Panc1 (cell line): ENCODE results near the gene IGBP1. TPM values are rescaled to one million over a fixed set of nuclear protein-coding genes. Genes with fewer than 3 reads are reported as not detected.

Experiments
- ATAC-seq: fragments of 200-7000 bp; cut with Tn5 transposase; 2 replicates; pipeline ENCODE4 v1.9.1; 2020; ENCODE audit warnings: mild to moderate bottlenecking, moderate library complexity
- BruUV-seq: library from RNA; stranded (reverse); fragments of 400-500 nt; replicated peaks from 2 replicates; lab custom pipeline; 2021; lab: Mats Ljungman, UMichigan
- CTCF ChIA-PET: fragments of 300-600 bp; sonication (Branson Sonifier 250); formaldehyde crosslinking; loops from one replicate; lab custom pipeline; 2022; ENCODE audit warnings: antibody characterized with exemption; lab: Charles Lee
- POLR2A ChIA-PET: fragments of 300-600 bp; sonication (Branson Sonifier 250); formaldehyde crosslinking; loops from one replicate; lab custom pipeline; 2022; ENCODE audit warnings: antibody characterized with exemption; lab: Charles Lee
- DNase-seq: peaks from one replicate; pipeline ENCODE4 v3.0.0-alpha.2; 2010; ENCODE audit warnings: low read depth, low spot score
- H3K27ac ChIP-seq: 2 replicates; pipeline ENCODE4 v1.5.1; 2011; ENCODE audit warnings: mild to moderate bottlenecking, low read length, inconsistent platforms
- H3K27me3 ChIP-seq: fragments of 200-500 bp; sonication (Bioruptor generic); 2 replicates; pipeline ENCODE4 v1.6.0; 2014; ENCODE audit warnings: low read length, inconsistent platforms; ENCODE audit not compliant: control insufficient read depth, insufficient read depth
- H3K36me3 ChIP-seq: fragments of 200-500 bp; sonication (Bioruptor generic); 2 replicates; pipeline ENCODE4 v1.5.1; 2014; ENCODE audit warnings: inconsistent platforms, mild to moderate bottlenecking, low read length, moderate library complexity; ENCODE audit not compliant: control insufficient read depth, insufficient read depth
- H3K4me1 ChIP-seq: 2 replicates; pipeline ENCODE4 v1.5.1; 2011; ENCODE audit warnings: inconsistent platforms, mild to moderate bottlenecking, low read length, moderate library complexity; ENCODE audit not compliant: control insufficient read depth, insufficient read depth
- H3K4me3 ChIP-seq, 2 experiments: 2 replicates each; pipeline ENCODE4 v1.5.1; 2011 to 2012; ENCODE audit warnings: low read depth in 2 of 2, low read length in 2 of 2, mild to moderate bottlenecking in 2 of 2, inconsistent platforms in 1 of 2, moderate library complexity in 1 of 2
- H3K9me3 ChIP-seq: fragments of 200-500 bp; sonication (Bioruptor generic); 2 replicates; pipeline ENCODE4 v1.5.1; 2014; ENCODE audit warnings: low read depth, mild to moderate bottlenecking, inconsistent platforms, low read length, moderate library complexity; ENCODE audit not compliant: control insufficient read depth, insufficient read depth
- POLR2AphosphoS5 ChIP-seq: IDR thresholded peaks from 2 replicates; pipeline ENCODE4 v1.6.1; 2012; ENCODE audit warnings: mild to moderate bottlenecking, low read depth, low read length, moderate library complexity
- SIN3A ChIP-seq: IDR thresholded peaks from 2 replicates; pipeline ENCODE4 v1.6.1; 2012; ENCODE audit warnings: low read depth, mild to moderate bottlenecking, low read length, moderate library complexity, borderline replicate concordance; ENCODE audit not compliant: insufficient read depth
- TCF7L2 ChIP-seq: IDR thresholded peaks from 2 replicates; pipeline ENCODE4 v1.6.1; 2011; ENCODE audit warnings: mild to moderate bottlenecking, low read depth, low read length, inconsistent platforms
- in situ Hi-C: cut with HindIII; loops from 2 replicates; pipeline ENCODE4 v1.10.0; 2016; ENCODE audit warnings: low sequenced_read_pairs, low pct_unique_long_range_greater_than_20kb
- intact Hi-C: fragments of 100-400 bp; cut with micrococcal nuclease; formaldehyde crosslinking; loops from one replicate; pipeline ENCODE4 v1.10.0; 2022; ENCODE audit not compliant: unreplicated experiment
- total RNA-seq: library from RNA; stranded (reverse); gene quantifications from one replicate; pipeline ENCODE4 v1.2.1, GENCODE V29; 2021; ENCODE audit not compliant: unreplicated experiment
- TF ChIP-seq, protein P1 (sequence below): fragments of 450-650 bp; IDR thresholded peaks from 2 replicates; pipeline ENCODE4 v1.5.1; 2017; ENCODE audit warnings: mild to moderate bottlenecking
- TF ChIP-seq, protein P2 (sequence below), 2 experiments: IDR thresholded peaks; 2 replicates each; pipeline ENCODE4 v1.6.1; 2011 to 2012; ENCODE audit warnings: low read depth in 2 of 2, control low read depth in 1 of 2, low read length in 1 of 2, mild to moderate bottlenecking in 1 of 2, moderate library complexity in 1 of 2; ENCODE audit not compliant: insufficient read depth in 1 of 2

IGBP1 gene
- total RNA-seq, 1 experiment from 2014 or later = 36.9 TPM

DNA sequence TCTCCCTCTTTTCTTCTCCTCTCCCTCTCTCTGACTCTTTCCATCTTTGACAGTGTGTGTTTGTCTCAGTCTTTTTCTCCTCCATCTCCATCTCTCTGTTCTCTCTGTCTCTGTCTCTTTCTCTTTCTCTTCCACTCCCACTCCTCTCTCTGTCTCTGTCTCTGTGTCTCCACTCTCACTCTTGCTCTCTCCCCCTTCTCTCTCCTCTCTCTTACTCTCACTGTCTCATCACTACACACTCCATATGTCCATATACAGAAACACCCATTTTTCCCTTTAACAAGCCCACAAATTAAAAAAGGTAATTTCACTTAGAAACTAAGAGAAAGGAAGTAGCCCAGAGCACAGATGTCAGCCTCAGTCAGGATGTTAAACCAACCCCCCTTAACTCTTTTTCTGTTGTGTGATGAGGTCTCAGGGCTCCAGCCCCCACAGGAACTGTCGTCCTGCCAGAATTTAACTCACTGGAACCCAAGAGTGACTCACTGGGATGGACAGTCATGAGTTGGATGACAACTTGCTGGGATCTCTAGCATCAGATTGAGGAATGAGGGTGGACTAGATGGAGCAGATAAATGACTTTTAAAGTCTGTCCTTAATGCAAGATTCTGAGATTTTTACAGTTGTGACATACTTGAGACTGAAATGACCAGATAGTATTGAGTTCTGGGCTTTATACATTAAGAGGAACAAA, 43.5 kb upstream of the IGBP1 start:
- ChIA-PET CTCF (no interaction called here), POLR2A (no interaction called here)
- DNase-seq (no peak), ATAC-seq (no peak)
- TF ChIP-seq SIN3A = no peak
- TF ChIP-seq TCF7L2 = no peak
- TF ChIP-seq, protein P1, sequence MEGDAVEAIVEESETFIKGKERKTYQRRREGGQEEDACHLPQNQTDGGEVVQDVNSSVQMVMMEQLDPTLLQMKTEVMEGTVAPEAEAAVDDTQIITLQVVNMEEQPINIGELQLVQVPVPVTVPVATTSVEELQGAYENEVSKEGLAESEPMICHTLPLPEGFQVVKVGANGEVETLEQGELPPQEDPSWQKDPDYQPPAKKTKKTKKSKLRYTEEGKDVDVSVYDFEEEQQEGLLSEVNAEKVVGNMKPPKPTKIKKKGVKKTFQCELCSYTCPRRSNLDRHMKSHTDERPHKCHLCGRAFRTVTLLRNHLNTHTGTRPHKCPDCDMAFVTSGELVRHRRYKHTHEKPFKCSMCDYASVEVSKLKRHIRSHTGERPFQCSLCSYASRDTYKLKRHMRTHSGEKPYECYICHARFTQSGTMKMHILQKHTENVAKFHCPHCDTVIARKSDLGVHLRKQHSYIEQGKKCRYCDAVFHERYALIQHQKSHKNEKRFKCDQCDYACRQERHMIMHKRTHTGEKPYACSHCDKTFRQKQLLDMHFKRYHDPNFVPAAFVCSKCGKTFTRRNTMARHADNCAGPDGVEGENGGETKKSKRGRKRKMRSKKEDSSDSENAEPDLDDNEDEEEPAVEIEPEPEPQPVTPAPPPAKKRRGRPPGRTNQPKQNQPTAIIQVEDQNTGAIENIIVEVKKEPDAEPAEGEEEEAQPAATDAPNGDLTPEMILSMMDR = no peak
- TF ChIP-seq, protein P2, sequence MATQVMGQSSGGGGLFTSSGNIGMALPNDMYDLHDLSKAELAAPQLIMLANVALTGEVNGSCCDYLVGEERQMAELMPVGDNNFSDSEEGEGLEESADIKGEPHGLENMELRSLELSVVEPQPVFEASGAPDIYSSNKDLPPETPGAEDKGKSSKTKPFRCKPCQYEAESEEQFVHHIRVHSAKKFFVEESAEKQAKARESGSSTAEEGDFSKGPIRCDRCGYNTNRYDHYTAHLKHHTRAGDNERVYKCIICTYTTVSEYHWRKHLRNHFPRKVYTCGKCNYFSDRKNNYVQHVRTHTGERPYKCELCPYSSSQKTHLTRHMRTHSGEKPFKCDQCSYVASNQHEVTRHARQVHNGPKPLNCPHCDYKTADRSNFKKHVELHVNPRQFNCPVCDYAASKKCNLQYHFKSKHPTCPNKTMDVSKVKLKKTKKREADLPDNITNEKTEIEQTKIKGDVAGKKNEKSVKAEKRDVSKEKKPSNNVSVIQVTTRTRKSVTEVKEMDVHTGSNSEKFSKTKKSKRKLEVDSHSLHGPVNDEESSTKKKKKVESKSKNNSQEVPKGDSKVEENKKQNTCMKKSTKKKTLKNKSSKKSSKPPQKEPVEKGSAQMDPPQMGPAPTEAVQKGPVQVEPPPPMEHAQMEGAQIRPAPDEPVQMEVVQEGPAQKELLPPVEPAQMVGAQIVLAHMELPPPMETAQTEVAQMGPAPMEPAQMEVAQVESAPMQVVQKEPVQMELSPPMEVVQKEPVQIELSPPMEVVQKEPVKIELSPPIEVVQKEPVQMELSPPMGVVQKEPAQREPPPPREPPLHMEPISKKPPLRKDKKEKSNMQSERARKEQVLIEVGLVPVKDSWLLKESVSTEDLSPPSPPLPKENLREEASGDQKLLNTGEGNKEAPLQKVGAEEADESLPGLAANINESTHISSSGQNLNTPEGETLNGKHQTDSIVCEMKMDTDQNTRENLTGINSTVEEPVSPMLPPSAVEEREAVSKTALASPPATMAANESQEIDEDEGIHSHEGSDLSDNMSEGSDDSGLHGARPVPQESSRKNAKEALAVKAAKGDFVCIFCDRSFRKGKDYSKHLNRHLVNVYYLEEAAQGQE (IDR thresholded peaks at IDR 0.05; ENCODE audit: insufficient read depth in 1 of 2, low read depth in 2 of 2, low read length in 1 of 2) = no peak
- TF ChIP-seq POLR2AphosphoS5 = no peak
- no peak overlapping the region for H3K27ac ChIP-seq
- H3K4me1 ChIP-seq = no peaks in the 10 kb centered on the region
- H3K27me3 ChIP-seq = no peaks in the 10 kb centered on the region
- in situ Hi-C loops = no loop called here
- H3K4me3 ChIP-seq = no peak overlapping the region
- H3K9me3 ChIP-seq = no peaks in the 10 kb centered on the region
- no TSS peak for BruUV-seq
- no peaks in the 10 kb centered on the region for H3K36me3 ChIP-seq
- intact Hi-C loops = loop anchor here (10.0 kb wide), 2 partner anchors 555 to 1265 kb away; partner anchors contain the start of gene EFNB1

DNA sequence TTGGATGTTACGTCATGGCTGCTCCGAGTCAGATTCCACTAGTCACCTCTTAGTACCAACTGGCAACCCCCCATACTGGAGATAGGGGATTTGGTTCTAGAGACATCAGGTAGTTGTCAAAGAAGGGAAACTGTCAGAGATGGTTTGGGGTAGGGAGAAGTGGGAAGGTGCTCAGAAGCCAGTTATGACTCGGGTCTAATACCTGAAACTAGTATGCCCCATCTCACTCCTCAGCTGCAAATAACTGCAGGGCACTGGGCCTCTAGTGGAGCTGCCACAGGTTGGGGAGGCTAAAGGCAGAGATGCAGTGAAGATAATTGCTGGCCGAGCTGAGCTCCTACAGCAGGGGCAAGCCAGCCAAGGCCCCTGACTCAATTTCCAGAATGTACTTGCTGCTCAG, 41.0 kb upstream of the IGBP1 start:
- H3K36me3 ChIP-seq = no peaks in the 10 kb centered on the region
- no peaks in the 10 kb centered on the region for H3K9me3 ChIP-seq
- ChIA-PET POLR2A (no interaction called here), CTCF (no interaction called here)
- H3K4me3 ChIP-seq = no peak overlapping the region
- no TSS peak for BruUV-seq
- ATAC-seq (no peak), DNase-seq (no peak)
- intact Hi-C loops = loop anchor here (10.0 kb wide), 2 partner anchors 557 to 1267 kb away; partner anchors contain the start of gene EFNB1
- no peak overlapping the region for H3K27ac ChIP-seq
- in situ Hi-C loops = no loop called here
- no peaks in the 10 kb centered on the region for H3K27me3 ChIP-seq
- H3K4me1 ChIP-seq = no peaks in the 10 kb centered on the region
- TF ChIP-seq TCF7L2 (no peak), POLR2AphosphoS5 (no peak), SIN3A (no peak)
- TF ChIP-seq, protein P2 (IDR thresholded peaks at IDR 0.05; ENCODE audit: insufficient read depth in 1 of 2, low read depth in 2 of 2, low read length in 1 of 2) = no peak
- TF ChIP-seq, protein P1 = no peak
